Right lobe of liver (tissue), 6 donors: ENCODE results near the gene ATG7. TPM values are rescaled to one million over a fixed set of nuclear protein-coding genes. Genes with fewer than 3 reads are reported as not detected.

ENCODE experiments used
- ATAC-seq, 4 donors: fragments of 200-7000 bp; cut with Tn5 transposase; one replicate each; pipeline ENCODE4 v1.9.1; 2020; ENCODE audit warnings: mild to moderate bottlenecking in 4 of 4, moderate library complexity in 4 of 4
- DNase-seq, 3 donors: peaks; one replicate each; pipeline ENCODE4 v3.0.0-alpha.2; 2020
- H3K27ac ChIP-seq, 3 donors: fragments of 200-600 bp; one replicate each; pipeline ENCODE4 v1.8.0; 2022
- H3K27me3 ChIP-seq, 2 donors: fragments of 200-600 bp; one replicate each; pipeline ENCODE4 v1.8.0; 2022
- H3K36me3 ChIP-seq, 4 donors: fragments of 200-600 bp; sonication (generic) in 1 of 4; one replicate each; pipeline versions ENCODE4 v1.5.1 to v1.8.0; 2017 to 2022; ENCODE audit warnings: control low read depth in 1 of 4
- H3K4me1 ChIP-seq, 4 donors: fragments of 200-600 bp; sonication (generic) in 1 of 4; one replicate each; pipeline versions ENCODE4 v1.5.1 to v1.8.0; 2017 to 2022; ENCODE audit warnings: control low read depth in 1 of 4
- H3K4me3 ChIP-seq, 3 donors: fragments of 200-600 bp; one replicate each; pipeline ENCODE4 v1.8.0; 2022
- H3K9me3 ChIP-seq, 4 donors: fragments of 200-600 bp; sonication (generic) in 1 of 4; one replicate each; pipeline versions ENCODE4 v1.5.1 to v1.8.0; 2017 to 2022; ENCODE audit warnings: control low read depth in 1 of 4
- POLR2A ChIP-seq: fragments of 450-650 bp; IDR thresholded peaks from one replicate; pipeline ENCODE4 v1.6.1; 2017; ENCODE audit warnings: antibody characterized with exemption, mild to moderate bottlenecking
- WGBS: methylation state at CpG from one replicate; pipeline ENCODE4 v1.1.6; 2018; ENCODE audit warnings: low coverage, low lambda C conversion rate; ENCODE audit not compliant: insufficient coverage; ENCODE audit errors: missing lambda C conversion rate; 5-methylcytosine and 5-hydroxymethylcytosine counted together
- intact Hi-C, 2 donors: fragments of 100-400 bp; cut with DNase I; formaldehyde crosslinking; loops; one replicate each; pipeline versions ENCODE4 v1.11.2 to v1.14.1; 2022
- total RNA-seq, 6 experiments: library from RNA; depleted of rRNA in 2 of 6; stranded (reverse); fragments of >200 nt in 2 of 6; fragmentation: NEBNext Ultra II Directional in 3 of 6; extraction: Animal tissue kit (Norgen Biotek cat#: 25700) in 3 of 6; gene quantifications; one replicate each; pipeline versions ENCODE4 v1.1.0 to v1.2.4, GENCODE V29; 2016 to 2023
- TF ChIP-seq, protein P1 (sequence below), 4 donors: fragments of 200-600 bp in 3 of 4; fragments of 450-650 bp in 1 of 4; IDR thresholded peaks; one replicate each; pipeline versions ENCODE4 v1.5.1 to v1.8.0; 2016 to 2022; ENCODE audit warnings: antibody characterized with exemption in 4 of 4, mild to moderate bottlenecking in 2 of 4
- donor health status: DM: no; HTN: yes; CAD: no.
- donor health status: DM: no; HTN: no; CAD: no.
- donor health status: DM: no; HTN: no; CAD: no.
- donor health status: DM: no; HTN: yes; CAD: no.
- donor health status: DM: no; HTN: yes; CAD: no.

The ATG7 gene
- total RNA-seq, 6 experiments from 2014 or later = 13.6 to 21.1 (median 15.8) TPM

DNA sequence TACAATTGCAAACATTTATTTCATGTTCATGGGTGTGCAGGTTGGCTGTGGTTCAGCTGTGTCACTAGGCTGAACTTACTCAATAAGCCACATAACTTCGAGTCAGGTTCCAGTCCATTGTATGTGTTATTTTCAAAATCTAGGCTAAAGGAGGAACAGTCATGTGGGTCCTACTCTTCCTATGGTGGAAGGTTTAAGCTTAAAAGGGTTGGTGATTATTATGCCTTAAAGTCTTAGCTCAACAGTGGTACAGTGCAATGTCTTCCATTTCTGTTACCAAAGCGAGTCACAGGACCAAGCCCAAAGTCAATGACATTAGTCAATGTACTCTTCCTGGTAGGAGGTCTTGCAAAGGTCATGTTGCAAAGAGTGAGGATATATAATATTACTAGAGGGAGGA, 78.2 kb downstream of the ATG7 start:
- H3K36me3 ChIP-seq = peaks cover 0 to 15% (median 4%) of the 10 kb centered on the region in 4 donors
- TF ChIP-seq, protein P1, sequence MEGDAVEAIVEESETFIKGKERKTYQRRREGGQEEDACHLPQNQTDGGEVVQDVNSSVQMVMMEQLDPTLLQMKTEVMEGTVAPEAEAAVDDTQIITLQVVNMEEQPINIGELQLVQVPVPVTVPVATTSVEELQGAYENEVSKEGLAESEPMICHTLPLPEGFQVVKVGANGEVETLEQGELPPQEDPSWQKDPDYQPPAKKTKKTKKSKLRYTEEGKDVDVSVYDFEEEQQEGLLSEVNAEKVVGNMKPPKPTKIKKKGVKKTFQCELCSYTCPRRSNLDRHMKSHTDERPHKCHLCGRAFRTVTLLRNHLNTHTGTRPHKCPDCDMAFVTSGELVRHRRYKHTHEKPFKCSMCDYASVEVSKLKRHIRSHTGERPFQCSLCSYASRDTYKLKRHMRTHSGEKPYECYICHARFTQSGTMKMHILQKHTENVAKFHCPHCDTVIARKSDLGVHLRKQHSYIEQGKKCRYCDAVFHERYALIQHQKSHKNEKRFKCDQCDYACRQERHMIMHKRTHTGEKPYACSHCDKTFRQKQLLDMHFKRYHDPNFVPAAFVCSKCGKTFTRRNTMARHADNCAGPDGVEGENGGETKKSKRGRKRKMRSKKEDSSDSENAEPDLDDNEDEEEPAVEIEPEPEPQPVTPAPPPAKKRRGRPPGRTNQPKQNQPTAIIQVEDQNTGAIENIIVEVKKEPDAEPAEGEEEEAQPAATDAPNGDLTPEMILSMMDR (IDR thresholded peaks at IDR 0.05) = no peak
- no peak for TF ChIP-seq POLR2A
- intact Hi-C loops = no loop called here
- DNase-seq = no peak
- no peaks in the 10 kb centered on the region for H3K9me3 ChIP-seq
- H3K4me1 ChIP-seq = no peaks in the 10 kb centered on the region
- no peak overlapping the region for H3K4me3 ChIP-seq
- no peaks in the 10 kb centered on the region for H3K27me3 ChIP-seq
- H3K27ac ChIP-seq = no peak overlapping the region
- no peak for ATAC-seq
- WGBS = 88% methylated on average over 2 of the region's 2 CpGs

DNA sequence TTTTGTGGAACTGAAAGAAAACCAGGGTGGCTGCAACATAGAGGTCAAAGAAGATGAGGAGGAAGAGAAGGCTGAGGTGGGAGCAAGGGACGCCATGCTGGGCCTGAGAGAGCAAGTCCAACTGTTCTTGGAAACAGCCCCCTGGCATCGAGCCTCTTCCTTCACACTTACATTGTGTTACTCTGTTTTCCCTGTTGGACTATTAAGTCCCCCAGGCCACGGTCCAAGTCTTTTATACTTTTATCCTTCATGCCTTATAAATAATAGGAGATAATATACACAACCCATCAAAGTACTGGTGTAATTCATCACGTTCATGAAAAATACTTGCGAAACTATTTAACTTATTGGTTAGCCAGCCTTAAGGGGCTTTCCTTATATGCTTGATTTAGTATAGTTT, 79.3 kb downstream of the ATG7 start:
- peaks cover 0 to 11% (median 4%) of the 10 kb centered on the region in 4 donors for H3K36me3 ChIP-seq
- no peak for TF ChIP-seq POLR2A
- TF ChIP-seq, protein P1 (IDR thresholded peaks at IDR 0.05) = no peak
- no peaks in the 10 kb centered on the region for H3K9me3 ChIP-seq
- 91% methylated on average over 4 of the region's 5 CpGs for WGBS
- no peak overlapping the region for H3K27ac ChIP-seq
- DNase-seq (no peak), ATAC-seq (no peak)
- H3K27me3 ChIP-seq = no peaks in the 10 kb centered on the region
- H3K4me1 ChIP-seq = no peaks in the 10 kb centered on the region
- H3K4me3 ChIP-seq = no peak overlapping the region
- intact Hi-C loops = no loop called here

DNA sequence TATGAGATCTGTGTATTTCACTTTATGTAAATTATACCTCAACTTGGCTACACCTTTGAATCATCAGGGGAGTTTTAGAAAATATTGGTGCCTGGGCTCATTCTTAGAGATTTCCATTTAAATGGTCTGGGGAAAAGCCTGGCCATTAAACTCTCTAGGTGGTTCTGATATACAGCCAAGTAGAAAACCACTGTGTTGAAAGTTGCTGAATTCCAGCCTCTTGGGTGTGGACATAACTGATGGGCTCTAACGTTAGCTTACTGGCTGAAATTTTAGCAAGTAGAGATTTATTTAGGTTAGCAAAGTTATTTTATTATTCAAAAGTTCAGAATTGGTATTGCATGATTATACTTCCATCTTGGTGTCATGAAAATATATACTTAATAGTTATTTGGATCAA, 84.1 kb downstream of the ATG7 start:
- H3K27ac ChIP-seq = no peak overlapping the region
- no peaks in the 10 kb centered on the region for H3K9me3 ChIP-seq
- DNase-seq (no peak), ATAC-seq (no peak)
- H3K36me3 ChIP-seq = peaks cover 0 to 23% (median 9%) of the 10 kb centered on the region in 4 donors
- 86% methylated on average over 1 of the region's 1 CpG for WGBS
- intact Hi-C loops = no loop called here
- H3K27me3 ChIP-seq = no peaks in the 10 kb centered on the region
- TF ChIP-seq, protein P1 (IDR thresholded peaks at IDR 0.05) = no peak
- TF ChIP-seq POLR2A = no peak
- no peaks in the 10 kb centered on the region for H3K4me1 ChIP-seq
- no peak overlapping the region for H3K4me3 ChIP-seq

DNA sequence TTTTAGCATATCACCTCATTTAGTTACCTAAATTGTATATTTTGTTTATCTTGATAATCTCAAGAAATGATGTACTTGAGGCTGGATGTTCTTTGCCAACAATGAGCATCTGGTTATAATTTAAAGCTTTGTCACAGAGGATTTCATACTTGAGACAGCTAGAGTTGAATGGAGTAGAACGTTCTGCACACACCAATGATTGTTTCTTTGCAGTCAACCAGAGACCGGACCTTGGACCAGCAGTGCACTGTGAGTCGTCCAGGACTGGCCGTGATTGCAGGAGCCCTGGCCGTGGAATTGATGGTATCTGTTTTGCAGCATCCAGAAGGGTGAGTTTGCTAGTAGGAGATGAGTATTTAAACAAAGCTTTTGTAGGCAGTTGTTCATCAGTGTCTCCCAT, 90.4 kb downstream of the ATG7 start:
- Histone ChIP-seq H3K27me3 (no peaks in the 10 kb centered on the region), H3K27ac (no peak overlapping the region), H3K4me3 (no peak overlapping the region), H3K9me3 (no peaks in the 10 kb centered on the region), H3K36me3 (peaks cover 0 to 69% (median 10%) of the 10 kb centered on the region in 4 donors), H3K4me1 (no peaks in the 10 kb centered on the region)
- intact Hi-C loops = no loop called here
- DNase-seq (no peak), ATAC-seq (no peak)
- 67% methylated on average over 5 of the region's 5 CpGs for WGBS
- TF ChIP-seq, protein P1 (IDR thresholded peaks at IDR 0.05) = no peak
- TF ChIP-seq POLR2A = no peak

DNA sequence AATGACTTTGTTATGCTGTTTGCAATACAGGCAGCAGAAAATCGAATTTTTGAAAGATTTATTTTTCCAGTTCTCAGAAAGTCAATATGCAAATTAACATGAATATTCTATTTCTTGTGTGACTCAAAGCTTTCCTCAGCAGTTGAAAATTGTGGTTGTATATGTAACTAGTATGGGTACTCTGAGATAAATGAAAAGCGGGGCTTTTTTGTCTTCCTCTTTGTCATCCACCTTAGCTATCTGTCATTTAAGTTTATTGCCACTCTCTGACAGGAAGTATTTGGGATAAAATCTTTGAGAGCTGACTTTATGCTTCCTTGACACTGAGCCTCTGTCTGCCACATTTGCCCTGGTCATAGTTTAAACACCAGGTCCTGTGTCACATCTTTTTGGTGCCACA, 91.5 kb downstream of the ATG7 start:
- ATAC-seq (no peak), DNase-seq (no peak)
- WGBS = 53% methylated on average over 2 of the region's 2 CpGs
- Histone ChIP-seq H3K9me3 (no peaks in the 10 kb centered on the region), H3K4me1 (no peaks in the 10 kb centered on the region), H3K36me3 (peaks cover 0 to 64% (median 6%) of the 10 kb centered on the region in 4 donors), H3K4me3 (no peak overlapping the region), H3K27ac (no peak overlapping the region), H3K27me3 (no peaks in the 10 kb centered on the region)
- no peak for TF ChIP-seq POLR2A
- TF ChIP-seq, protein P1 (IDR thresholded peaks at IDR 0.05) = no peak
- intact Hi-C loops = no loop called here
